Panc1 (cell line): ENCODE results near the gene SLC9A1. TPM values are rescaled to one million over a fixed set of nuclear protein-coding genes. Genes with fewer than 3 reads are reported as not detected.

ENCODE experiments used
- ATAC-seq: fragments of 200-7000 bp; cut with Tn5 transposase; 2 replicates; pipeline ENCODE4 v1.9.1; 2020; ENCODE audit warnings: mild to moderate bottlenecking, moderate library complexity
- BruUV-seq: library from RNA; stranded (reverse); fragments of 400-500 nt; replicated peaks from 2 replicates; lab custom pipeline; 2021; lab: Mats Ljungman, UMichigan
- CTCF ChIA-PET: fragments of 300-600 bp; sonication (Branson Sonifier 250); formaldehyde crosslinking; loops from one replicate; lab custom pipeline; 2022; ENCODE audit warnings: antibody characterized with exemption; lab: Charles Lee
- POLR2A ChIA-PET: fragments of 300-600 bp; sonication (Branson Sonifier 250); formaldehyde crosslinking; loops from one replicate; lab custom pipeline; 2022; ENCODE audit warnings: antibody characterized with exemption; lab: Charles Lee
- DNase-seq: peaks from one replicate; pipeline ENCODE4 v3.0.0-alpha.2; 2010; ENCODE audit warnings: low read depth, low spot score
- H3K27ac ChIP-seq: 2 replicates; pipeline ENCODE4 v1.5.1; 2011; ENCODE audit warnings: mild to moderate bottlenecking, low read length, inconsistent platforms
- H3K27me3 ChIP-seq: fragments of 200-500 bp; sonication (Bioruptor generic); 2 replicates; pipeline ENCODE4 v1.6.0; 2014; ENCODE audit warnings: low read length, inconsistent platforms; ENCODE audit not compliant: control insufficient read depth, insufficient read depth
- H3K36me3 ChIP-seq: fragments of 200-500 bp; sonication (Bioruptor generic); 2 replicates; pipeline ENCODE4 v1.5.1; 2014; ENCODE audit warnings: inconsistent platforms, mild to moderate bottlenecking, low read length, moderate library complexity; ENCODE audit not compliant: control insufficient read depth, insufficient read depth
- H3K4me1 ChIP-seq: 2 replicates; pipeline ENCODE4 v1.5.1; 2011; ENCODE audit warnings: inconsistent platforms, mild to moderate bottlenecking, low read length, moderate library complexity; ENCODE audit not compliant: control insufficient read depth, insufficient read depth
- H3K4me3 ChIP-seq, 2 experiments: 2 replicates each; pipeline ENCODE4 v1.5.1; 2011 to 2012; ENCODE audit warnings: low read depth in 2 of 2, low read length in 2 of 2, mild to moderate bottlenecking in 2 of 2, inconsistent platforms in 1 of 2, moderate library complexity in 1 of 2
- H3K9me3 ChIP-seq: fragments of 200-500 bp; sonication (Bioruptor generic); 2 replicates; pipeline ENCODE4 v1.5.1; 2014; ENCODE audit warnings: low read depth, mild to moderate bottlenecking, inconsistent platforms, low read length, moderate library complexity; ENCODE audit not compliant: control insufficient read depth, insufficient read depth
- CTCF ChIP-seq: fragments of 450-650 bp; IDR thresholded peaks from 2 replicates; pipeline ENCODE4 v1.5.1; 2017; ENCODE audit warnings: mild to moderate bottlenecking
- POLR2AphosphoS5 ChIP-seq: IDR thresholded peaks from 2 replicates; pipeline ENCODE4 v1.6.1; 2012; ENCODE audit warnings: mild to moderate bottlenecking, low read depth, low read length, moderate library complexity
- REST ChIP-seq, 2 experiments: IDR thresholded peaks; 2 replicates each; pipeline ENCODE4 v1.6.1; 2011 to 2012; ENCODE audit warnings: low read depth in 2 of 2, control low read depth in 1 of 2, low read length in 1 of 2, mild to moderate bottlenecking in 1 of 2, moderate library complexity in 1 of 2; ENCODE audit not compliant: insufficient read depth in 1 of 2
- SIN3A ChIP-seq: IDR thresholded peaks from 2 replicates; pipeline ENCODE4 v1.6.1; 2012; ENCODE audit warnings: low read depth, mild to moderate bottlenecking, low read length, moderate library complexity, borderline replicate concordance; ENCODE audit not compliant: insufficient read depth
- TCF7L2 ChIP-seq: IDR thresholded peaks from 2 replicates; pipeline ENCODE4 v1.6.1; 2011; ENCODE audit warnings: mild to moderate bottlenecking, low read depth, low read length, inconsistent platforms
- in situ Hi-C: cut with HindIII; loops from 2 replicates; pipeline ENCODE4 v1.10.0; 2016; ENCODE audit warnings: low sequenced_read_pairs, low pct_unique_long_range_greater_than_20kb
- intact Hi-C: fragments of 100-400 bp; cut with micrococcal nuclease; formaldehyde crosslinking; loops from one replicate; pipeline ENCODE4 v1.10.0; 2022; ENCODE audit not compliant: unreplicated experiment
- total RNA-seq: library from RNA; stranded (reverse); gene quantifications from one replicate; pipeline ENCODE4 v1.2.1, GENCODE V29; 2021; ENCODE audit not compliant: unreplicated experiment

Gene SLC9A1
- total RNA-seq, 1 experiment from 2014 or later, result 31.3 TPM

- ATAC-seq, result no peak
- Histone ChIP-seq H3K36me3 (no peaks in the 10 kb centered on the region), H3K4me3 (no peak overlapping the region), H3K27ac (no peak overlapping the region), H3K4me1 (no peaks in the 10 kb centered on the region), H3K27me3 (no peaks in the 10 kb centered on the region), H3K9me3 (peaks cover 18% of the 10 kb centered on the region; the same call in 1 of the 2 replicates)
- no peak for DNase-seq
- intact Hi-C loops (no loop called here), in situ Hi-C loops (no loop called here)
- TF ChIP-seq TCF7L2 (no peak), POLR2AphosphoS5 (no peak), SIN3A (no peak), REST (IDR thresholded peaks at IDR 0.05; ENCODE audit: insufficient read depth in 1 of 2, low read depth in 2 of 2, low read length in 1 of 2) (no peak), CTCF (no peak)
- BruUV-seq, result no TSS peak
- POLR2A ChIA-PET, result no interaction called here
- CTCF ChIA-PET, result no interaction called here
Observed at GRCh38 chr1:27179979-27180378, 25.1 kb upstream of the SLC9A1 start.

GRCh38 chr1:27179379-27179778, 24.5 kb upstream of the SLC9A1 start:
- Histone ChIP-seq H3K4me3 (no peak overlapping the region), H3K27ac (no peak overlapping the region), H3K4me1 (no peaks in the 10 kb centered on the region), H3K9me3 (peaks cover 18% of the 10 kb centered on the region; the same call in 1 of the 2 replicates), H3K36me3 (no peaks in the 10 kb centered on the region), H3K27me3 (no peaks in the 10 kb centered on the region)
- no TSS peak for BruUV-seq
- CTCF ChIA-PET, result no interaction called here
- POLR2A ChIA-PET, result interaction anchor here (0.6 kb wide), 1 partner anchor 25 kb away, joined by 13 read pairs; the partner anchor contains the start of gene SLC9A1
- intact Hi-C loops, result no loop called here
- TF ChIP-seq POLR2AphosphoS5, result no peak
- no peak for TF ChIP-seq CTCF
- TF ChIP-seq REST (IDR thresholded peaks at IDR 0.05; ENCODE audit: insufficient read depth in 1 of 2, low read depth in 2 of 2, low read length in 1 of 2), result no peak
- no peak for TF ChIP-seq SIN3A
- TF ChIP-seq TCF7L2, result no peak
- in situ Hi-C loops, result no loop called here
- ATAC-seq, result no peak
- no peak for DNase-seq
